Kidney (tissue), 14 donors: ENCODE results near the gene ZMYM1. TPM values are rescaled to one million over a fixed set of nuclear protein-coding genes. Genes with fewer than 3 reads are reported as not detected.
A peak's percentile ranks its signal among the peaks of the same experiment; 100 is the strongest.

Experiments
- DNase-seq, 5 donors: peaks; one replicate each; pipeline ENCODE4 v3.0.0-alpha.2; 2013 to 2020
- FAIRE-seq: peaks from 2 replicates; lab custom pipeline; 2012; peaks lifted over from hg19 to GRCh38; lab: Jason Lieb, UNC
- H3K27ac ChIP-seq, 2 donors: one replicate each; pipeline ENCODE4 v1.7.0; 2013; ENCODE audit warnings: low read depth in 2 of 2, low read length in 2 of 2, inconsistent platforms in 1 of 2
- H3K27me3 ChIP-seq: one replicate; pipeline ENCODE4 v1.7.1; 2013; ENCODE audit warnings: low read length, inconsistent platforms; ENCODE audit not compliant: control insufficient read depth, insufficient read depth
- H3K36me3 ChIP-seq, 3 donors: one replicate each; pipeline versions ENCODE4 v1.7.0 to v1.7.1; 2013; ENCODE audit warnings: low read length in 3 of 3, control low read depth in 1 of 3, inconsistent platforms in 1 of 3; ENCODE audit not compliant: insufficient read depth in 3 of 3, control insufficient read depth in 2 of 3
- H3K4me1 ChIP-seq, 3 donors: one replicate each; pipeline versions ENCODE4 v1.7.0 to v1.7.1; 2013; ENCODE audit warnings: low read length in 3 of 3, inconsistent platforms in 1 of 3, low read depth in 1 of 3; ENCODE audit not compliant: control insufficient read depth in 2 of 3, insufficient read depth in 2 of 3
- H3K4me3 ChIP-seq, 3 donors: one replicate each; pipeline versions ENCODE4 v1.7.0 to v1.8.1; 2013; ENCODE audit warnings: low read length in 3 of 3, control low read depth in 1 of 3, inconsistent platforms in 1 of 3
- H3K9ac ChIP-seq, 3 donors: one replicate each; pipeline versions ENCODE4 v1.7.0 to v1.7.1; 2013; ENCODE audit warnings: low read length in 3 of 3, control low read depth in 1 of 3, inconsistent platforms in 1 of 3
- H3K9me3 ChIP-seq, 3 donors: one replicate each; pipeline versions ENCODE4 v1.7.0 to v1.7.1; 2013; ENCODE audit warnings: low read length in 3 of 3, control low read depth in 1 of 3, inconsistent platforms in 1 of 3; ENCODE audit not compliant: control insufficient read depth in 2 of 3, insufficient read depth in 1 of 3
- CTCF ChIP-seq: IDR thresholded peaks from 3 replicates; pipeline ENCODE4 v1.5.1; 2012; ENCODE audit warnings: mild to moderate bottlenecking, moderate library complexity, borderline replicate concordance; ENCODE audit not compliant: insufficient read depth; ENCODE audit errors: extremely low read depth
- intact Hi-C: fragments of 100-400 bp; cut with DNase I; formaldehyde crosslinking; loops from one replicate; pipeline ENCODE4 v1.11.1; 2022
- polyA plus RNA-seq: library from polyadenylated mRNA; stranded (reverse); fragments of 350-450 nt; fragmentation: Illumina TruSeq; extraction: RNeasy Lipid Tissue Mini Kit (QIAGEN cat#74804); gene quantifications from one replicate; pipeline ENCODE4 v1.2.3, GENCODE V29; 2014; ENCODE audit warnings: low read depth, low replicate concordance; ENCODE audit not compliant: insufficient read depth
- total RNA-seq: library from RNA; stranded (reverse); fragmentation: NEBNext Ultra II Directional; extraction: Animal tissue kit (Norgen Biotek cat#: 25700); gene quantifications from one replicate; pipeline ENCODE4 v1.2.1, GENCODE V29; 2021
- donor health status: control.
- donor health status: control.
- donor health status: control.
- donor health status: control.
- donor health status: control.
- donor health status: DM: yes; HTN: yes; CAD: no.
- donor health status: Normal renal cell carcinoma (clear cell type).

ZMYM1 gene
- total and polyA plus RNA-seq, 2 donors from 2014 or later, result 2.9 to 18.9 TPM

- no peak for FAIRE-seq
- TF ChIP-seq CTCF, result no peak
- Histone ChIP-seq H3K36me3 (peaks cover 0 to 9% (median 3%) of the 10 kb centered on the region in 3 donors), H3K27ac (no peak overlapping the region), H3K9me3 (no peaks in the 10 kb centered on the region), H3K4me3 (no peak overlapping the region), H3K9ac (no peak overlapping the region), H3K4me1 (no peaks in the 10 kb centered on the region), H3K27me3 (no peaks in the 10 kb centered on the region)
- no peak for DNase-seq
- intact Hi-C loops, result no loop called here
Observed at GRCh38 chr1:35115459-35116383, 36.5 kb downstream of the ZMYM1 start.

- H3K9ac ChIP-seq, result no peak overlapping the region
- FAIRE-seq (no peak), DNase-seq (peak in 4 of 5 donors; percentile 34 to 76 (median 46))
- H3K27me3 ChIP-seq, result no peaks in the 10 kb centered on the region
- intact Hi-C loops, result no loop called here
- H3K9me3 ChIP-seq, result no peaks in the 10 kb centered on the region
- H3K36me3 ChIP-seq, result no peaks in the 10 kb centered on the region
- TF ChIP-seq CTCF, result no peak
- no peak overlapping the region for H3K27ac ChIP-seq
- no peaks in the 10 kb centered on the region for H3K4me1 ChIP-seq
- H3K4me3 ChIP-seq, result peak overlapping the region in 2 of 3 donors; percentile 48
Observed at GRCh38 chr1:35120458-35121133, 41.4 kb downstream of the ZMYM1 start.

GRCh38 chr1:35122311-35122710 is 43.1 kb downstream of the ZMYM1 start:
- Histone ChIP-seq H3K27me3 (no peaks in the 10 kb centered on the region), H3K9me3 (peaks cover 0 to 3% (median 0%) of the 10 kb centered on the region in 3 donors), H3K36me3 (no peaks in the 10 kb centered on the region), H3K27ac (no peak overlapping the region), H3K9ac (no peak overlapping the region), H3K4me1 (no peaks in the 10 kb centered on the region), H3K4me3 (no peak overlapping the region)
- no peak for DNase-seq
- intact Hi-C loops, result no loop called here
- TF ChIP-seq CTCF, result no peak
- no peak for FAIRE-seq
